PC-9 (cell line): ENCODE data around the gene F2RL2.

Experiments
- EZH2 ChIP-seq: fragments of 200-600 bp; sonication (generic); IDR thresholded peaks from 2 replicates; pipeline ENCODE4 v1.8.0; 2017; ENCODE audit warnings: antibody characterized with exemption, low read depth
- TF ChIP-seq, protein P1 (sequence below): fragments of 200-600 bp; sonication (generic); conservative IDR thresholded peaks from 2 replicates; pipeline ENCODE4 v1.6.1; 2017; ENCODE audit warnings: mixed run types, antibody characterized with exemption, mild to moderate bottlenecking, moderate library complexity

DNA sequence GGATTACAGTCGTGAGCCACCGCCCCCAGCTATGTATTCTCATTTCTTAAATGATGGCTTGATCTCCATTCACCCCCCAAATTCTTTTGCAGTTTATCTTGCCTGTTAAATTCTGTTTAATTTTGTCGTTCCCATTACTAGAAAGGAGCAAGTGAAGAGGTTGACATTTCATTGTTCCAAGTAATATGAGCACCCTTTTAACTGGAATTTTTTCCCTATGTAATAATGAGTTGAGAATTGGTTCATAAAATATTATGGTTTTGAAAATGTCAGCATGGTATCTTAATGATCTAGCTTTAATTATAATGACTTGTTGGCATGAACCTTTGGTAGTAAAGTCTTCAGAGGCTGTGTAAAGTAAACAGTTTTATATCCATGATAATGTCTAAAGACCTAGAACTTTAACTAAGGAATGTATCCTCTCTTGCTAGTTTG, 37.4 kb downstream of the F2RL2 start:
- TF ChIP-seq, protein P1, sequence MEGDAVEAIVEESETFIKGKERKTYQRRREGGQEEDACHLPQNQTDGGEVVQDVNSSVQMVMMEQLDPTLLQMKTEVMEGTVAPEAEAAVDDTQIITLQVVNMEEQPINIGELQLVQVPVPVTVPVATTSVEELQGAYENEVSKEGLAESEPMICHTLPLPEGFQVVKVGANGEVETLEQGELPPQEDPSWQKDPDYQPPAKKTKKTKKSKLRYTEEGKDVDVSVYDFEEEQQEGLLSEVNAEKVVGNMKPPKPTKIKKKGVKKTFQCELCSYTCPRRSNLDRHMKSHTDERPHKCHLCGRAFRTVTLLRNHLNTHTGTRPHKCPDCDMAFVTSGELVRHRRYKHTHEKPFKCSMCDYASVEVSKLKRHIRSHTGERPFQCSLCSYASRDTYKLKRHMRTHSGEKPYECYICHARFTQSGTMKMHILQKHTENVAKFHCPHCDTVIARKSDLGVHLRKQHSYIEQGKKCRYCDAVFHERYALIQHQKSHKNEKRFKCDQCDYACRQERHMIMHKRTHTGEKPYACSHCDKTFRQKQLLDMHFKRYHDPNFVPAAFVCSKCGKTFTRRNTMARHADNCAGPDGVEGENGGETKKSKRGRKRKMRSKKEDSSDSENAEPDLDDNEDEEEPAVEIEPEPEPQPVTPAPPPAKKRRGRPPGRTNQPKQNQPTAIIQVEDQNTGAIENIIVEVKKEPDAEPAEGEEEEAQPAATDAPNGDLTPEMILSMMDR: no peak
- no peak for TF ChIP-seq EZH2
